MM.1S (cell line): Measurements from ENCODE around the gene OR1Q1.

Source experiments
- CTCF ChIP-seq: fragments of 300-600 bp; sonication (generic); IDR thresholded peaks from 2 replicates; pipeline ENCODE4 v1.5.1; 2016; ENCODE audit warnings: antibody characterized with exemption, low read length, mixed read lengths
- EZH2 ChIP-seq: fragments of 300-600 bp; sonication (generic); optimal IDR thresholded peaks from 2 replicates; pipeline ENCODE3; 2017; ENCODE audit warnings: low read depth, mild to moderate bottlenecking, antibody characterized with exemption, low read length, mixed read lengths
- EZH2phosphoT487 ChIP-seq: fragments of 300-600 bp; sonication (generic); IDR thresholded peaks from 2 replicates; pipeline ENCODE4 v1.6.1; 2018; ENCODE audit warnings: antibody characterized with exemption, low read length

GRCh38 chr9:122609804-122610203, 4.7 kb upstream of the OR1Q1 start:
- TF ChIP-seq CTCF (no peak), EZH2 (no peak), EZH2phosphoT487 (no peak)
